ENCODE measurements around the gene LAMP1. TPM values are rescaled to one million over a fixed set of nuclear protein-coding genes. Genes with fewer than 3 reads are reported as not detected.
"Not testable (repeated sequence)": the region's sequence is repeated elsewhere in the genome, so short reads cannot be mapped to it uniquely, and the experiment has no call there.

The LAMP1 gene
- total RNA-seq, 1 experiment from 2014 or later, result 257 TPM

DNA sequence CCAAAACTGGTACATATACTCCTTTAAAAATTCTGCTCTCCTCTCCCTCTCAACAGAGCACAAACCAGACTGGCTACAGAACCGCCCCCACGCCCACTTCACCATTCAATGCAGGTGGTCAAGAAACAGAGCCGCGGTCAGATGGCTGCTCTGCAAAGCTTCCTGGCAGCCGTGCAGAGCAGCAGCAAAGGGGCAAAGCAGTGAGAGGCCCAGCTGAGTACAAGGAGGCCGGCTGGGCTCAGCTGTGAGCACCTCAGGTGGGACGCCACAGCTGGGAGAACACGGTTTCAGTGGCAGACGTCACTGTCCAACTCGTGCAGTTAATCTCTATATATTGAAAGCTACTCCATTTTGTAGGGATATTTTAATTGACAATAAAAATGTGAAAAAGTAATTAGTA is 58.6 kb downstream of the LAMP1 start:
- no peak for DNase-seq (ENCODE audit: low spot score)

DNA sequence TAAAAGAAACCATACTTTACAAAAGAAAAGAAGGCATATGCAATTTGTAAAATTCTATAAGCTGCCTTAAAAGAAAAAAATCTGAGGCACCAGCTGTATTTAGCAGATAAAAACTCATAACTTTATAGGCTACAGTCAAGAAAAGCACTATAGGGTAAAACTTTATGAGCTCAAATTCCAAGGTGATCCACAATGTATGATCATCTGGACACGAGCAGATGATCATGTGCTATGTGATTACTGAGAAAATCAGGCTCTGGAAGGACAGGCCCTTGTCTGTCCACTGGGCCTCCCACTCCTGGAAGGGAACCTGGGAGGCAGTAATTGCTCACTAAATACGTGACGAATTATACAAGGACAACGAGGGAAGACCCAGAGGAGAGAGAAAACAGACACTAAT is 59.6 kb downstream of the LAMP1 start:
- DNase-seq (ENCODE audit: low spot score), result no peak

DNA sequence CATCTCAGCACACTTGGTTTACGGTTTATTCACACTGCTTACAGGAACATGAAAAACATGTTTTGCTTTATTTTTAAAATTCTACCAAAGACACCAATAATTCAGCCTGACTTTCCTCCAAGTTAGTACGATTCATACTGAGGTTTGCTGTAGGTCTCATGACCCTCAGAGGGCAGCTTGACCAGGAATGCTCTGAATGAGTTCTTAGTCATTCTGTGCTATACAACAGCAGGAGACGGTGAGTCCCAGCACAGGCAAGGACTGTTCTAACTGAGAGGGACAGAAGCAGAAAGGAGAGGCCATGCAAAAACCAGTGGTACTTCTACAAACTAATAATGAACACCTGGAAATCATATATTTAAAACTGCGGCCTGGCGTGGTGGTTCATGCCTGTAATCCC is 60.5 kb downstream of the LAMP1 start:
- no peak for DNase-seq (ENCODE audit: low spot score)

DNA sequence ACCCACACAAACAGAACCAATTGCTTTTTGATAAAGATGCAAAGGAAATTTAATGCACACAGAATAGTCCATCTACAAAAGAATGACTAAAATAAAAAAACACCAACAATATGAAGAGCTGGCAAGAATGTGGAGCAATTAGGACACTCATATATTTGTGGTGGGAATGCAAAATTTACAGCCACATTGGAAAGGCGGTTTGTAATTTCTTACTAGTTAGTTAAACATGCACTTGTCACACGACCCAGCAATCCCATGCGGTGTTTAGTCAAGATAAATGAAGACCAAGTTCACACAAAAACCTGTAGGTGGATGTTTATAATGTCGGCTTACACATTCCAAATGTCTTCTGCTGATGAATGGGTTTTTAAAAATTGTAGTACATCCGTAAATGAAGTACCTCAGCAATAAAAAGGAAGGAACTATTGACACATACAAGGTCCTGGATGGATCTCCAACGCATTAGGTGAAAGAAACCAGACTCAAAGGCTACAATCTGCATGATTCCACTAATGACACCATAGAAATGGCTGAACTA is 61.7 kb downstream of the LAMP1 start:
- no peak for DNase-seq (ENCODE audit: low spot score)

DNA sequence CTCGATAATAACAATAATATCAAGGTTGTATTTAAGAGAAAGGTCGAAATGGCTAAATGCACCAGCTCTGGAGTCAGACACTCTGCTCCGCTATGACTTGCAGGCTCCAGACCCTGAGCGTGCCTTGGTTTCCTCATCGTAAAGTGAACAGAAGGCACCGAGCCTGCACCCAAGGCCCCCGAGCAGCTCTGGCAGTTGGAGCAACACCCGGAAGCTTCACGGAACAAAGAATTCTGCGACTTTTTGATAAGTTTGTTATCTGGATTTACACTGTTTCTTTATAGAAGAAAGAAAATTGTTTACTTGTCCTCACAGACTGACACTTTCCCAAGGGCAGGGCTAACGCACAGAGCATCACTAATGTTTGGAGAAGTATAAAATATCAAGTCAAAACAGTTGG is 62.5 kb downstream of the LAMP1 start:
- no peak for DNase-seq (ENCODE audit: low spot score)

DNA sequence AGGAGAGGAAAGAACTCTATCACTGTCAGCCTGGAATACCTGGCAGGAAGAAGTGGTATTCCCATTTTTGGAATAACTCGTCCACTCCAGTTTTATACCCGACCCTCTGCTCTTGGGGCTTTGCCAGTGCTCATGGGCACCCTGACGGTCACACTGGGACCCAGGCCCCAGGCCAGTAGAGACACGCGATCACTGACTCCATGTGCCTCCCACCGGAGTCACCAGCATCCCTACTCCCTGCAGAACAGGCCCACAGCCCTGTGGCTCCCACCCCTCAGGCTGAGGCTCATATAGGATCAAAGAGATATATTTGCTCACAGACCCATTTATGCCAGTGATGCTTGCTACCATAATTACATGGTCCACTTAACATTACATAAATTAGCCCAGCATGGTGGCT is 63.4 kb downstream of the LAMP1 start:
- no peak for DNase-seq (ENCODE audit: low spot score)

DNA sequence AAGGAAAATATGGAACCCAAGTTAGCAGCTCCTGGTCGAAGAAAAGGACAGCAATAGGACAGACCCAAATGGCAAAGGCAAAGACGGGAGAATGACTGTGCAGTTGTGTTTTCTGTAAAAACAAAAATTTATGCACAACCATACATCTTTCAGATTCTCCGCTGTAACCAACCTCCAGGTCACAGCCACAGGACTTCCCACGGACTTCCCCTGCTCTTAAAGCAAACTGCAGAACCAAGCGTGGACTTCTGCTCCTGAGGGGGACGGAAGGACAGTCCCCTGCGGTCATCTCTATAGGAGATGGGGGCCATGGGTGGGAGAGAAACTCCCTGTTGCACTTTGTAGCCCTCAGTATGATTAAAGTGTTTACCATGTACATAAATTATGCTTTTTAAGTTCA is 64.4 kb downstream of the LAMP1 start:
- DNase-seq (ENCODE audit: low spot score), result no peak

DNA sequence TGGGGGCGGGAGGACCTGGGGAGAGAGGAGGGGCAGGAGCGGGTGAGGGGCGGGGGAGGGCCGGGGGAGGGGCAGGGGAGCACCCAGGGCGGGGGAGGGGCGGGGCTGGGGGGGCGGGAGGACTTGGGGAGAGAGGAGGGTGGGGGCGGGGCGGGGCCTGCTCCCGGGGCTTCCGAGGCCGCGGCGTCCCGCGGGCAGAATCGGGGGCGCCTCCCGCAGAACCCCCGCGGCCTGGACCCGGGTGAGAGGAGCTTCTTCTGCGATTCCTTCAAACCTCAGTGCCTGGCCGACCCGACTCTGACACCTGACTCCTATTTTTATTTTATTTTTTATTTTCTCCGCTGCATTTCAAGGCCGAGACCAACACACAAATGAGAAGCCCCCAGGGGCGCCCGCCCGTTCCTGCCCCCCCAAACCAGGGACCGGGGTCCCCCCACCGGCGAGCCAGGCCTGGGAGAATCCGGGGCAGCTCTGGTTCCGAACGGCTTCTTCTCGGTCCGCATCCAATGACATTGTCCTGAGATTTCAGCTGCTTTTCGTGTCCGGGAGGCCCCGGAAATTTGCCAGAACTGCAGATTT is 67.4 kb downstream of the LAMP1 start:
- no peak for DNase-seq (ENCODE audit: low spot score)

DNA sequence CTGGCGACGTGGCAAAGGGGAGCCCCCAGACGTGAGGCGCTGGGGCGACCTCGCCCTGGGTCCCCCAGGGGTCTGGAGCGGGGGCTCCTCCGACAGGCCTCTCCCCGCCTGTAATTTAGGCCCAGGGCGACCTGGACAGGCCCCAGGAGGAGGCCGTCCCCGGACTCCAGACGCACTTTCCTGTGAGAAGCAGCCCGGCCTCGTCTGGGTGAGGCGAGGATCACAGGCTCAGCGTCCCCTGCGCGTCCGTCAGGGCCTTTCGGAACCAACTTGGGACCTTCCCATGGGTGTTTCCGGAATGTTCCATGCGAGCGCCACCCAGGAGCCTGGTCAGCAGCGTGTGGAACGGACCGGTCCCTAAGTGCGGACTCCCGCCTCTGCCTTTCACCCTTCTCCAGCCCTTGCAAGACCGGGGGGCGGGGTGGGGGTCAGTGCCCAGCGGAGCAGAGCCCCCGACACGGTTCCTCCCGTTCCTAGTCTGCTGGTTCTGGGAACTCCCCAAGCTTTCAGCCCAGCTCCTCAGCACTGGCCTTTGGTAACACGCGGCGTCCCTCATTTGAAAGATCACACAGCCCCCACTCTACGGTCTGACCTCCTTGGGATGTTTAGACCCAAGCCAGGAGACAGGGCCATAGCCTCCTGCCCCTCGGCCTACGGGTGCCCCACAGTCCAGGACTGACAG is 68.0 kb downstream of the LAMP1 start:
- DNase-seq (ENCODE audit: low spot score), result no peak

DNA sequence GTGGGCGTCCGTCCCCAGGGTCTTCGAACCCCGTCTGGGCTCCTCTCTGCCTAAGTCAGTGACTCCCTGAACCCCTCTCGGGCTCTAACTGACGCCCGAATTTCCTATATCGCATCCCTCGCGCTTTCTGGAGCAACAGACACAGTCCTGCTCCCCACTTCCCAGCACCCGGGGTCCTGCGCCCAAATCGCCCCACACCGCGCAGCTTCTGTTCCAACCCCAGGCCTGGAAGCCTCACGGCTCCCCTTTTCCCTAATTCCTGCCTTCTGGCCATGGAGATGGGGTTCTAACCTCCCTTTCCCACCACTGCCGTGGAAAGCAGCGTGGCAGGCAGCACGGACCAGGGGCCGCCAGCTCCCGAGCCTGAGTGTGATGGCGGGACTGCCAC is 68.5 kb downstream of the LAMP1 start:
- no peak for DNase-seq (ENCODE audit: low spot score)

DNA sequence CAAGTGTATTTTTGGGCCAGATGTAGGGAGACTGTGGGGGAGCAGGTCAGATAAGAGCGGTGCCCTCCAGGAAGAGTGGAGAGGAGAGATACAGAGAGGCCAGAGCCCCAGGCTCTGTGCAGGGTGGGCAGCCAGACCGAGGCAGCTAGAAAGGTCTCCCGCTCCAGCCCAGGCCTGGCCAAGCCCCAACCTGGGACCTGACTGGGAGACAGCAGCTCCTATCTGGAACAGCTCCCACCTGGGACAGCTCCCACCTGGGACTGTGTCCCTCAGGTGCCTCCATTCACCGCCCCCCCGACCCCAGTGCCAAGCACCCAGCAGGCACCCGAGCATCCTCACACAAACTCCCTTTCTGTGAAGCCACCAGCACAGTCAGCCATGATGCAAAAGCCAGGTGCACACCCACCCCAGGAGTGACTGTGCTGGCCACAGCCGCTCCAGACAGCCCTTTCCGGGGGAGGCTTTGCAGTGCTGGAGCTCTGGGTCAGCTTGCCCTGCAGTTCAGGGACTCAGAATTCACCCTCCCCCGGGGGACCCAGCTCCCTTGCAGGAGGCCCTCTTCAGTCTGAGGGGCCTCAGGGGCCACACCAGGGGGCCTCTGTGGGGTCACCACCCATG is 69.0 kb downstream of the LAMP1 start:
- no peak for DNase-seq (ENCODE audit: low spot score)

DNA sequence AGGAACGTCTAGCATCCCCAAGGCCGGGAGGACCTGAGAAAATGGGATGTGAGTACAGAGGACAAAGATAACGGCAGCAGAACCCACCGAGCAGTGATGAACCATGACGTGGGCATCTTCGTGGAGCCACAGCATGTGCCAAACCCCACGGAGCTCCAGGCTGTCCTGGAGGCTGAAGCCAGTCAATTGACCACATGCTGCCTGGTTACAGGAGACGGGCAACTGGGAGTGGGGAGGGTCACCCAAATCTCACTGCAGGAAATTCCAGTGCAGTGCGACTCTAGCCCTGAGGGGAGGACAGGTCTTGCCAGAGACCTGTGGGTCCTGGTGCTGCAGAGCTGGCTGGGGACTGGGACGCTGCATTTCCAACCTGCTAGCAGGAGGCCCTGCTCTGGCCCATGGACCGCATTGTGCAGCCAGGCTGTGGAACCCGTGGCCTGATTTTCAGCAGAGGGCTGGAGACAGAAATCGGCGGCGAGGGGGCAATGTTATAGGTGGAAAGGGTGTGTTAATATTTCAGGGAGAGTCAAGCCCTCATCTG is 70.1 kb downstream of the LAMP1 start:
- DNase-seq (ENCODE audit: low spot score), result no peak

DNA sequence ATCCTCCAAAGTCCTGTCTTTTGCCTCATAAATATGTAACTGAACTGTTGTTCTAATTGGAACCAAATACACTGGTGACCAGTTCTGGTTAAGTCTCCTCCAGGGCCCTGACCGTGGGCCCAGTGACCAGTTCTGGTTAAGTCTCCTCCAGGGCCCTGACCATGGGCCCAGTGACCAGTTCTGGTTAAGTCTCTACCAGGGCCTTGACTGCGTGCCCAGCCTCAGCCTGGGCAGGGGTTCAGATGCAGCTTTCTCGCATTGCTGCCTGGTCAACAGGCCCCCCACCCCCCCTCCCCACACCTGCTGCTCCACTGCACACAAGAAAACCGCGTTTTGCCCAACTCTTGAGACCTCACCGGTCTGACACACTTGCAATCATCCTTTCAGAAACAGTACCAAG is 70.7 kb downstream of the LAMP1 start:
- no peak for DNase-seq (ENCODE audit: low spot score)

DNA sequence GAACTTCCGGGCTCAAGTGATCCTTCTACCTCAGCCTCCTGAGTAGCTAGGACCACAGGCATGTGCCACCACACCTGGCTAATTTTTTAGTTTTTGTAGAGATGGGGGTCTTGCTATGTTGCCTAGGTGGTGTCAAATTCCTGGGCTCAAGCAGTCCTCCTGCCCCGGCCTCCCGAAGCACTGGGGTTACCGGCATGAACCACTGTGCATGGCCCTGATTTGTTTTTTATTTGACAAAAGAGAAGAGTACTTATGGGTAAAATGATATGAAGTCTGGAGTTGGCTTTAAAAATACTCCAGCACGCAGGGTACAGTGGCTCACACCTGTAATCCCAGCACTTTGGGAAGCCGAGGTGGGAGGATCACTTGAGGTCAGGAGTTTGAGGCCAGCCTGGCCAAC is 71.3 kb downstream of the LAMP1 start:
- not testable (repeated sequence) for DNase-seq (ENCODE audit: low spot score)

DNA sequence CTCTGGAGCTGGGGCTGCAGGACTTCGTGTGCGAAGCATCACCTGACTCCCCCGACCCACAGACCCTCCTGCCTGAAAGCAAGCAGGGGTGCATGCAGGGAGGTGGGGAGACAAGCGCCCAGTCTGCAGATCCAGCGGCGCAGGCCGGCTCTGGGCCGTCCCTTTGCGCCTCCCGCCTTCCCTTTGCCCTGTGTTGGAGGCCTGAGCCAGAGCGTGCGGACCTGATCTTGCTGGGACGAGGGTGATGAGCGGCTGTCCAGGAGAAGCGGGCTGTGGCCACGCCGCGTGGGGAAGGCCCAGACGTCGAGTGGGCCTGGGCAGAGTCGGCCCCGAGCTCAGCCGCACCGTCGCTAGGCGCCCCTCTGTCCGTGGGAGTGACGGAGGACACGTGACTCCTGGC is 72.2 kb downstream of the LAMP1 start:
- DNase-seq (ENCODE audit: low spot score), result no peak

DNA sequence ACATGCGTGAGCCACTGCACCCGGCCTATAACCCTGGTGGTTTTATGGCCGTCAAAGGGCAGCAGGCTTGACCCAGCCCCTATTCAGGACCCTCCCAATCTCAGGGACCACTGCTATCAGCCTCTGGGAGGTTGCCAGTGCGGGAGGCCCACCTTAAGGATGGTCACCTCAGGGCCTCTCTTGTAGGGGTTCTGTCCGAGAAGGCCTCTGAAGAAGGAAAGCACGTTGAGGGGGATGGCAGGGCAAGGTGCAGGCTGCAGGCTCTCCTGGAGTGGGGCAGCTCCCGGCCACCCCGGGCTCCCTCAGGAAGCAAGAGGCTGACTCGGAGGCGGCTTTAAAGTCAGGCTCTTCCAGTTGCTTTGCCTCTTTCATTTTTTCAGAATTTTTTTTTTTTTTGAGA is 72.8 kb downstream of the LAMP1 start:
- DNase-seq (ENCODE audit: low spot score), result no peak

DNA sequence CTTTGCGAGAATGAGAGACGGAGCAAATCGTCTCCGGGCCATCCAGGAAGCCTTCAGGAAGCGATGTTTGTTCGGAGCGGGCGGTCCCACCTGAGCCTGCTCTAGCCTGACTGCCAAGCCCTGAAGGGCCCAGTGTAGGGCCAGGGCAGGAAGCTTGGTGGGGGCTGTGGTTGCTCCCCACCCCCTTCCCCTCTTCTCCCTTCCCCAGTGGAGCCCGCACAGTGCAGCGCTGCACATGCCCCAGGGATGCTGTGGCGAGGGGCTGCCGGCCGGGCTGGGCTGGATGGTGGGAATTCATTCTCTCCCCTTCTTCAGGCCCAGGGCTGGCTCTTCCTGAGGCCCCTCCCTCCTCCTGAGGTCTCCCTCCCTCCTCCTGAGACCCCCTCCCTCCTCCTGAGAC is 74.0 kb downstream of the LAMP1 start:
- no peak for DNase-seq (ENCODE audit: low spot score)

DNA sequence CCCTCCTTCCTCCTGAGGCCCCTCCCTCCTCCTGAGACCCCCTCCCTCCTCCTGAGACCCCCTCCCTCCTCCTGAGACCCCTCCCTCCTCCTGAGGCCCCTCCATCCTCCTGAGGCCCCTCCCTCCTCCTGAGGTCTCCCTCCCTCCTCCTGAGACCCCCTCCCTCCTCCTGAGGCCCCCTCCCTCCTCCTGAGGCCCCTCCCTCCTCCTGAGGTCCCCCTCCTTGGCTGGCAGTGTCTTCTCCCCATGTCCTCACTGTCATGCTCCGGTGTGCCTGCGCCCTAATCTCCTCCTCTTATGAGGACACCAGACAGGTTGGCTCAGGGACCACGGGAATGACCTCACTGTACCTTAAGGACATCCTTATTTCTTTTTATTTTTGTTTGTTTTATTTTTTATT is 74.7 kb downstream of the LAMP1 start:
- not testable (repeated sequence) for DNase-seq (ENCODE audit: low spot score)

Small RNAs within 50 kb of the gene (small RNA-seq; reads per million reads assigned to genes)
- not detected for gene MIR8075

Other genes with a start within 250 kb of the LAMP1 start
- gene F7, start 191.4 kb upstream of the LAMP1 start, total RNA-seq (2014; rRNA removed; shearing (Covaris generic)), result not detected in 2 replicates
- gene F10, start 174.4 kb upstream of the LAMP1 start, total RNA-seq (2014; rRNA removed; shearing (Covaris generic)), result 0.05 TPM in 1 of 2 replicates, not detected in the other
- gene PROZ, start 138.6 kb upstream of the LAMP1 start, total RNA-seq (2014; rRNA removed; shearing (Covaris generic)), result not detected in 2 replicates
- 62.4 and 69.0 TPM in 2 replicates for gene PCID2, start 88.6 kb upstream of the LAMP1 start, total RNA-seq (2014; rRNA removed; shearing (Covaris generic))
- gene CUL4A, start 87.6 kb upstream of the LAMP1 start, total RNA-seq (2014; rRNA removed; shearing (Covaris generic)), result 184 and 200 TPM in 2 replicates
- gene GRTP1, start 66.9 kb downstream of the LAMP1 start, total RNA-seq (2014; rRNA removed; shearing (Covaris generic)), result 55.9 and 66.4 TPM in 2 replicates
- 1.8 and 3.3 TPM in 2 replicates for gene ADPRHL1, start 156.2 kb downstream of the LAMP1 start, total RNA-seq (2014; rRNA removed; shearing (Covaris generic))
- gene DCUN1D2, start 193.5 kb downstream of the LAMP1 start, total RNA-seq (2014; rRNA removed; shearing (Covaris generic)), result 17.1 and 22.0 TPM in 2 replicates